ENCODE results near the gene NLGN1.

The NLGN1 gene

DNA sequence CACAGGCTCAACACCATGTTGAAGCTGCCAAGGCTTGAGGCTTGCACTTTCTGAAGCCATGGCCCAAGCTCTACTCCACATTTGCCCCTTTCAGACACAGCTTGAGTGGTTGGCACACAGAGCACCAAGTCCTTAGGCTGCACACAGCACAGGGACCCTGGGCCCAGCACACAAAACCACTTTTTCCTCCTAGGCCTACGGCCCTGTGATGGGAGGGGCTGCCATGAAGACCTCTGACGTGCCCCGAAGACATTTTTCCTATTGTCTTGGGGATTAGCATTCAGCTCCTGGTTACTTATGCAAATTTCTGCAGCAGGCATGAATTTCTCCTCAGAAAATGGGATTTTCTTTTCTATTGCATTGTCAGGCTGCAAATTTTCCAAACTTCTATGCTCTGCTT, 445.5 kb downstream of the NLGN1 start:
- no peak for DNase-seq (ENCODE audit: low spot score)

DNA sequence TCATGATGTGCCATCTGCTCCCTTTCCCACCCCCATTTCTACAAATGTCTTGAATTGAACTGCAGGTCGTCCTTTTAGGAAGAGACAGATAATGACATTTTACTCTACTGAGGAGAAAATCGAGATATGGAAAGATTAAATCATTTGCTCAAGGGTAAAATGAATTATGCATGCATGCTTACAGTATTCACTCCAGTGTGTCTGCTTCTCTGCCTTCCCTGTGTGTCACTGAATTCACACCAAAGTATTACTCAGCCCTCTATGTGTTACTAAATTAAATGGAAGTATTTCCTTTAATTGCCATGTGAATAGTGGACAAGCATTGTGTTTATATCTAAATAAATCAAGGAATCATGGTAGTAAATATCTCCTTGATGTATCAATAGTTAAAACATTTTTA, 449.0 kb downstream of the NLGN1 start:
- no peak for DNase-seq (ENCODE audit: low spot score)

- no peak for DNase-seq (ENCODE audit: low spot score)
These were observed 451.9 kb downstream of the NLGN1 start for GRCh38 chr3:173849489-173849888.

DNA sequence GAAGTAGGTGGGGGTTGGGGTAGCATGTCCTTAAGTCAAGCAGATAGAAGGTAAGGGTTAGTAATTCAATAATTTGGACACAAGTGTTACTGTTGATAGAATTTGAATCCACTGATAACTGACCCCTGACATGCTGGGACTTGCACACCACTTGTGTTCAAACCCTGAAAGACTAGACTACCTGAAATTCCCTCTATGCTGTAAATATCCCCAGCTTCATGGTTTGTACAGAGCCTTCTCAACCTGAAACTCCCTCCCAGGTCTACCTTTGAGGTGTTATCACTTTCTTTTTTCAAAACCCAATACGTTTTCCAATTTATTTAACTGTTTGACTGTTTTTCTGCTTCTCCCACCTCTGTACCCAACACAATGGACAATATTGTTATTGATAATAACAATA, 459.6 kb downstream of the NLGN1 start:
- DNase-seq (ENCODE audit: low spot score) = no peak

GRCh38 chr3:173862701-173863100, 465.2 kb downstream of the NLGN1 start:
- no peak for DNase-seq (ENCODE audit: low spot score)

- no peak for DNase-seq (ENCODE audit: low spot score)
These were observed 466.0 kb downstream of the NLGN1 start for GRCh38 chr3:173863551-173863950.

- DNase-seq (ENCODE audit: low spot score) = no peak
These were observed 468.5 kb downstream of the NLGN1 start for GRCh38 chr3:173865900-173866498.

DNA sequence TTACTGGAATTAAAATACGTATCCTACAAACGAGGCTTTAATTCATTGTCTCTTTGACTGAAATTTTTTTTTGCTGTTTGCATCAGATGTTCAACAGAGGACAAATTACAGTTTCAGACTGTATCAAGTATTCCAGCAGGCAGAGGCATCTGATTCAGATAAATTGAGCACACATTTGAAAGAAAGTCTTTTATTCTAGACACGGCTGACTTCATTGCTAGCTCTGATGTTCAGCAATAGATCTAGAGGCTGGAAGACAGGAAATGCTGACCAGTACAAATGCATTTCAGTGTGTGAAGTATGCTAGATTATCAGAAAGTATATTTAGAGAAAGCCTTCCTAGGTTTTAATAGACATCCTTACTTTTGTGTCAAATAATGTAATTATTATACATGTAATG, 472.2 kb downstream of the NLGN1 start:
- DNase-seq (ENCODE audit: low spot score) = no peak

GRCh38 chr3:173870976-173871375, 473.4 kb downstream of the NLGN1 start:
- no peak for DNase-seq (ENCODE audit: low spot score)

- DNase-seq (ENCODE audit: low spot score) = no peak
These were observed 478.2 kb downstream of the NLGN1 start for GRCh38 chr3:173875790-173876189.

DNA sequence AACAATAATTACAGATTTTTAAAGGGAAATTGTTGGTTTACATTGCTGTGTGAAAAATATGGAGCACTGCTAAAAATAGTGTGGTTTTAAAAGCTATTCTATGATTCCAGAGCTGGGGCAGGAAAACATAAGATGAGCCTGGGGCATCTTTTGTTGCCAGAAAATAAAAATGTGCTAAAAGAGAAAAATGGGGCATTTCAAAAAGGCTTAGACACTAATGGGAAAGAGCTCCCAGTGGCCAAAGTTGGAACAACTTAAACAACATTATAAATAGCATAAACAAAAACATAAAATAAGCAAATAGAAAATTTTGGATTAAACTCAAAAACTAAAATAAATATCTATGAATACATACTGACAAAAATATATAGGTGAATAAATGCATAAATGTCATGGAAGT, 478.9 kb downstream of the NLGN1 start:
- DNase-seq (ENCODE audit: low spot score) = no peak

- no peak for DNase-seq (ENCODE audit: low spot score)
These were observed 490.3 kb downstream of the NLGN1 start for GRCh38 chr3:173887888-173888287.

DNA sequence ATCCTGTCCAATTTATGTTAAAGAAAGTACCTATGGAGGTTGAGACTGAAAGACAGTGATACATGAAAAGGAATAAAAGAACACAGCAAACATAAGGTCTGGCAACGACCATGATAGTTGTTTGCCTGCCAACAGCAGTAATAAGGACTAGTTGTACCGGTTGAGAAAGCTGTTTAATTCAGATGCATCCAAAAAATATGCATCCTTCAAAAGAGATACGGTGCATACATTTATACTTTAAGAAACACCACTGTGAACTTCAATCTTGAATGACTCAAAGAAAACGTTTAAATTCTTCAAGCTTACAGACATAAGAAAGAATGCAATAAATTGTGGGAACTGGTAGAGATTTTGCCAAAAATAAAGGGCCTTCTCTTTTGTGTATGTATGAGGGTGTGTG, 492.1 kb downstream of the NLGN1 start:
- DNase-seq (ENCODE audit: low spot score) = no peak

GRCh38 chr3:173890091-173890490, 492.5 kb downstream of the NLGN1 start:
- no peak for DNase-seq (ENCODE audit: low spot score)

DNA sequence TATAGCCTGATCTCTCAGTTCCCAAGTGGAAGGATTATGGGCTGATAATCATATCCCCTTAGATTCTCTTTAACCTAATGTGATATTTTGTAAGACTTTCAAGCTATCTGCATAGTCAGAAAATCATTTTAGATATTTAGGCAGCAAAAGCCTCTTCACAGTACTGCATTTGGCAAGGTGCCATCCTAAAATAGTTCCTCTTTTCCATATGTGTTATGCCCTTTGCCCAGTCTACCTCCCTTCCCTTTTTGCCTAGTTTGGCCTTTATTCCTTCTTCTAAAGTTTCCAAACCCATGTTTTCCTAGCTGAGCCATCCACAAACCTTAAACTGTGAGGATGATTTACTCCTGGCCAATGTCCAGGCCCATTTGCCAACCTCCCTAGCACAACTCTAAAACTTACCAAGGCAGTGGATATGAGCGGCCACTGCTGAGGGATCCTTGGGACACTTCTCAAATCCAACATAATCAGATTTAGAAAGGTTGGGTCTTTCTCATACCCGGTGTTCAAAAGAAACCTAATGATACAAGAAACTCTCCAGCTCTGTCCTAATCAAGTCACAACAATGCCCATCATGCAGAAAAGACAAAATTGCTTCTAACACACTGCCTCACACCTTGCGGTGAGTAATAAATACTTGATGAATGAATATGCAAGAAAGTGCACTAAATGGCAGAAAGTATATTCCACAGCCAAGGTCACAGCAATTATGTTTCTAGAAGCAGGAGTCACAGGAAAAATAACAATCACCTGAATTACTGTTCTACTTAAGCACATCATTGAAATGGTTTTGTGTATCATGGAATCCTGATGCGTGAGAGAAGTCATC, 493.9 kb downstream of the NLGN1 start:
- no peak for DNase-seq (ENCODE audit: low spot score)

GRCh38 chr3:173892547-173892946, 495.0 kb downstream of the NLGN1 start:
- DNase-seq (ENCODE audit: low spot score) = no peak

DNA sequence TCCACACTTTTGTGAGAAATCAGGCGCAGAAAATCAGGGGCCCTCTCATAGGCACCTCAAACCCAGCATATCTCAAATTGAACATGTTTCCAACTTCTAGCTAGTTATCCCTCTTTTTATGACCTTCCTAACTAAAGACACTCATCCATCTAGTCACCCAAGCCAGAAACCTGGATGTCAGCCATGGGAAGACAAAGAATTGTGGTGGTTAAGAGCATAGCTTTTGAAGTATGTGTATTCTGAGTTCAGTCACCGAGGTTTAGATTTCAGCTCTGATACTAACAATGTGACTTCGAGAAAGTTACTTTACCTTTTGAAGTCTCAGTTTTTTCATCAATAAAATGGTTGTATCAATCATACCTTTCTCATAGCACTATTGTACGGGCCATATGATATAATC, 495.5 kb downstream of the NLGN1 start:
- DNase-seq (ENCODE audit: low spot score) = no peak

DNA sequence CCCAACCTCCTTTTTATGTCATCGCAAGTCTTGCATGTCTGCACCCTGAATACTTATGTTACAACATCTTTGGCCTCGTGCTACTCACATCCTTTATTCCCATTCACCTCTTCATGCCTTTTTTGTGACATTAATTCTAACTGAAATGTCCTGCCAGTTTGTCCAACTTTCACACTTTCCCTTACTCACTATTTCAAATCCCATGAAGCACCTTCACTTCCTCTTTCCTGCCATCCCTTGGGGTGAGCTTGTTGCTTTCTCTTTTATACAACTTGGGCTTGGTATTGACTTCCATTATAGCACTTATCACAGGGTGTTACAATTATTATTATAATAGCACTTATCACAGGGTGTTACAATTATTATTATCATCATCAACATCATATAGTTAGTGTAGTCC, 496.3 kb downstream of the NLGN1 start:
- DNase-seq (ENCODE audit: low spot score) = no peak

GRCh38 chr3:173897631-173898030, 500.1 kb downstream of the NLGN1 start:
- no peak for DNase-seq (ENCODE audit: low spot score)

DNA sequence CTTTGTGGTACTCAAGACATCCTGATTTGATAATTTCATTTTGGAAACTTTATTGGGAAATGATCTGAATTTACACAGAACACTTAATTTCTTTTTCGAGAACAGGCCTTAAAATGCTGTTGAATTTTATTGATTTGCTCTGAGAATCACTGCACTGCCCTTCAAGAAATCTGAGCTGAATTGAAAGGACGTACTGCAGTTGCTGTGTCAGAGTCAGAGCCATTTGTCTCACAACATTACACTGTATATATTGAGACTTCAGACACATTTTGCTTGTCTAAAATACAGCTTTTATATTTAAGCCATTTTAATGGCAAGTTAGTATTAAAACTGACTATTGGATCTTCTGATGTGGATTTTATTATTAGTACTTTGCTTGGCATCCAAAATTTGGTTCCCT, 504.1 kb downstream of the NLGN1 start:
- DNase-seq (ENCODE audit: low spot score) = no peak

- DNase-seq (ENCODE audit: low spot score) = no peak
These were observed 504.9 kb downstream of the NLGN1 start for GRCh38 chr3:173902401-173902800.

GRCh38 chr3:173902871-173903270, 505.3 kb downstream of the NLGN1 start:
- no peak for DNase-seq (ENCODE audit: low spot score)

DNA sequence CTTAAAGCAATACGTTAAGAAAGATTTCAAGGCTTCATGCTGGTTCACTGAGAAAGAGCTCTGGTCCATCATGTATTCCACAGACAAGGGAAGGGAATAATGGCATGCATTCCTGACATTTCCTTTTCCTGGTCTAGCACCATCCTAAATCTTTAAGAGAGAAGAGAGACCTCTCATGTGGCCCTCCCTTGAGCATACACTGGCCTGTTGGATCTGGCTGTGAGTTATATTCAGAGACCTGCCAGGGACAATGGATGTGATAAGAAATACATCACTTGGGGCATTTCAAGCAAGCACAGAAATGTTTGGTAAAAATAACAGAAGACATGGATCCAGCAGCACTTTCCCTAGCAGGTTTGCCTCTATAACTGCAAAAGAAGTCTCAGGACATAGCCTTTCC, 507.8 kb downstream of the NLGN1 start:
- DNase-seq (ENCODE audit: low spot score) = no peak

DNA sequence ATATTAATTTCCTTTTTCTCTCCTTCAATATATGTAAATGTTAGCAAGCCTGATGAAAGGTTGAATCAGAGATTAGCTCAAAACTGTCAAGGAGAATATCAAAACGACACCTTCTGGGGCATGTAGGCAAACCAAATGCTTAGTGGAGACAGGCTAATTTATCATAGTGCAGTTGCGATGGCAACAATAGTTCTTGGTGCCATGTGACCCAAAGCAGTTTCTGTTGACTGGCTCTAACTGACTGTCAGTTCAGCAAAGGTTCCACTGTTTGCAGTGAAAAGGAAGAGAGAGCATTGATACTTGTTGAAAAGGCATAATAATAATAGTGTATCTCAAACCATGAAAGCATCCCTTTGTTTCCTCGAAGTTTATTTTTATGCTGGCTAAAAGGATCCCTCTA, 513.9 kb downstream of the NLGN1 start:
- DNase-seq (ENCODE audit: low spot score) = no peak

Data from RKO (cell line).